HPDE6-E6E7 (cell line): ENCODE results near the gene MIA3.
"Not testable (repeated sequence)": the region's sequence is repeated elsewhere in the genome, so short reads cannot be mapped to it uniquely, and the experiment has no call there.

ENCODE experiments used
- DNase-seq: peaks from one replicate; pipeline ENCODE4 v3.0.0; 2011; ENCODE audit warnings: missing footprints; ENCODE audit errors: extremely low spot score

The MIA3 gene

GRCh38 chr1:222669107-222669506 is 51.2 kb downstream of the MIA3 start:
- DNase-seq, result not testable (repeated sequence)

- DNase-seq, result no peak
Observed at GRCh38 chr1:222670110-222670509, 52.2 kb downstream of the MIA3 start.

GRCh38 chr1:222680080-222680479 is 62.2 kb downstream of the MIA3 start:
- DNase-seq, result no peak

- DNase-seq, result no peak
Observed at GRCh38 chr1:222691016-222691415, 73.1 kb downstream of the MIA3 start.

GRCh38 chr1:222694927-222695326 is 77.0 kb downstream of the MIA3 start:
- no peak for DNase-seq

GRCh38 chr1:222696741-222697140 is 78.8 kb downstream of the MIA3 start:
- DNase-seq, result no peak

- no peak for DNase-seq
Observed at GRCh38 chr1:222697203-222697602, 79.3 kb downstream of the MIA3 start.

- no peak for DNase-seq
Observed at GRCh38 chr1:222697826-222698225, 79.9 kb downstream of the MIA3 start.

- no peak for DNase-seq
Observed at GRCh38 chr1:222702210-222702609, 84.3 kb downstream of the MIA3 start.

GRCh38 chr1:222704260-222704659 is 86.4 kb downstream of the MIA3 start:
- DNase-seq, result no peak

GRCh38 chr1:222706815-222707214 is 88.9 kb downstream of the MIA3 start:
- no peak for DNase-seq

- DNase-seq, result no peak
Observed at GRCh38 chr1:222709700-222710153, 91.8 kb downstream of the MIA3 start.

GRCh38 chr1:222711319-222712252 is 93.7 kb downstream of the MIA3 start:
- DNase-seq, result peak; percentile 76

- DNase-seq, result peak; percentile 79
Observed at GRCh38 chr1:222712253-222713090, 94.6 kb downstream of the MIA3 start, which contains the start of the genes AIDA and BROX. AIDA (minus strand) TSS chr1:222712491; CDS start chr1:222712317, 174 bp downstream. BROX (plus strand) TSS chr1:222712564; CDS start chr1:222715700, 3,136 bp downstream.

- DNase-seq, result peak; percentile 84
Observed at GRCh38 chr1:222713091-222713961, 95.4 kb downstream of the MIA3 start.

GRCh38 chr1:222716393-222716792 is 98.5 kb downstream of the MIA3 start:
- DNase-seq, result no peak
